Mesodermal cell (in vitro differentiated cells): ENCODE results near the gene LGI2.

Source experiments
- H3K27ac ChIP-seq: 2 replicates; pipeline ENCODE4 v1.7.0; 2013; ENCODE audit warnings: mild to moderate bottlenecking, low read depth, low read length, moderate library complexity; ENCODE audit not compliant: severe bottlenecking
- H3K36me3 ChIP-seq: 2 replicates; pipeline ENCODE4 v1.7.1; 2013; ENCODE audit warnings: mild to moderate bottlenecking, low read length, moderate library complexity; ENCODE audit not compliant: control insufficient read depth, insufficient read depth
- H3K4me1 ChIP-seq: one replicate; pipeline ENCODE4 v1.7.1; 2013; ENCODE audit warnings: mild to moderate bottlenecking, low read length; ENCODE audit not compliant: insufficient read depth, control insufficient read depth, poor library complexity, severe bottlenecking
- H3K4me3 ChIP-seq: 2 replicates; pipeline ENCODE4 v1.7.0; 2013; ENCODE audit warnings: low read length, control low read depth, mild to moderate bottlenecking; ENCODE audit not compliant: insufficient read depth, poor library complexity, severe bottlenecking; ENCODE audit errors: extremely low read depth
- H3K9me3 ChIP-seq: 2 replicates; pipeline ENCODE4 v1.7.1; 2013; ENCODE audit warnings: mild to moderate bottlenecking, low read length, moderate library complexity; ENCODE audit not compliant: control insufficient read depth
- WGBS, 2 experiments: methylation state at CpG; one replicate each; pipeline ENCODE4 v1.1.5; 2013; ENCODE audit warnings: missing lambda C conversion rate in 2 of 2; ENCODE audit not compliant: insufficient coverage in 2 of 2; 5-methylcytosine and 5-hydroxymethylcytosine counted together

Gene LGI2

DNA sequence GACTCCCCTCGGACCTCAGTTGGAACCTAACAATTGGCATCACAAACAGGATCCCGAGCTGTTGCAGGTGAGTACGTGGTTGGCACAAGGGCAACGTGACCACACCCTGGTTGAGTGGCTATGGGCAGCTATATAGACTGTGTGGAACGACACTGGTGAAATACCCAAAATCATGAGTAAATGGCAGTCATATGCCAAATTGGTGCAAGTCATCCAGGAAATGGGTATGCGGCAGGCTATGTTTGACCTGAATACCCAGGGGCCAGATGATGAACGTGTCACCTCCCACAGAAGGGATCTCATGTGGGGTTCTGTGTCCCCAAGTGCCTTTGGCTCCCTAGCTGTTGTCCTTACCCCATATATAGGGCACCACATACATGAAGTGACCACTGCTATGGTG, 64.7 kb downstream of the LGI2 start:
- 70 to 85% methylated on average over 6 of the region's 7 CpGs for WGBS, 2 experiments
- peaks cover 12% of the 10 kb centered on the region for H3K9me3 ChIP-seq
- no peak overlapping the region for H3K4me3 ChIP-seq
- no peaks in the 10 kb centered on the region for H3K36me3 ChIP-seq
- H3K27ac ChIP-seq = no peak overlapping the region
- H3K4me1 ChIP-seq = no peaks in the 10 kb centered on the region

DNA sequence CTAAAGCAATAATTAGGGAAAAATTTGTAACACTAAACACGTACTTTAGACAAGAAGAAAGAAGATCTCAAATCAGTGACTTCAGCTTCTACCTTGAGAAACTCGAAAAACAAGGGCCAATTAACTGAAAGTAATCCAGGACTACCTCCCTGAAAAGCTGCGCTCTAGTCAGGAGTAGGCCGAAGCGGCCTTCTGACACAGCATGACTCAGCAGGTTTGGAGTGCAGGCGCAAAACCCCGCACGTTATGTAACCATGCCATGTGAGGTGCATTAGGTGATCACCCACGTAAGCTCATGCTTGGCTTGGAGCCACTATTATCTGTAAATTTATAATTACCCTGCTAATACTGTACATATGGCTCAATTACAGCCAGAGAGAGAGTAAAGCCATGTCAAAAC, 65.1 kb downstream of the LGI2 start:
- WGBS, 2 experiments = 86 to 91% methylated on average over 8 of the region's 9 CpGs
- no peaks in the 10 kb centered on the region for H3K36me3 ChIP-seq
- H3K9me3 ChIP-seq = peaks cover 12% of the 10 kb centered on the region
- H3K27ac ChIP-seq = no peak overlapping the region
- no peaks in the 10 kb centered on the region for H3K4me1 ChIP-seq
- no peak overlapping the region for H3K4me3 ChIP-seq

DNA sequence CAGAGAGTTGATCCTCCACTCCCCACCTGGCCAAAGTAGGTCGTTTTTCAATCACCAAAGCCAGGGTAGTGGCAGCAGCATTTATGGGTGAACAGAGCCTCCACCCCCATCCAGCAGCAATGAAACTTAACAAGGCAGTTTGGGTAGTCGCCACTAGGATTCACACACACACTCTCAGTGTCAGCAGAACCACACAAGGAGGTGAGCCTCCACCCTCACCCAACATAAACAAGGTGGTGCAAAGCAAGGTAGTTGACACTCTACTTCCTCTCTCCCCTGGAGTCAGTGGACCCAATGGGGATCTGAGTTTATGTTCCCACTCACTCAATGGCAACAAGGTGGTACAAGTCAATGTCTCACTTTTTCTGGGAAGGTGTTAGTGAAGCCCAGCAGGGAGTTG, 67.5 kb downstream of the LGI2 start:
- Histone ChIP-seq H3K27ac (no peak overlapping the region), H3K9me3 (peaks cover 12% of the 10 kb centered on the region), H3K36me3 (no peaks in the 10 kb centered on the region), H3K4me3 (no peak overlapping the region), H3K4me1 (no peaks in the 10 kb centered on the region)
- WGBS, 2 experiments = 33 to 100% methylated on average over 1 of the region's 2 CpGs

DNA sequence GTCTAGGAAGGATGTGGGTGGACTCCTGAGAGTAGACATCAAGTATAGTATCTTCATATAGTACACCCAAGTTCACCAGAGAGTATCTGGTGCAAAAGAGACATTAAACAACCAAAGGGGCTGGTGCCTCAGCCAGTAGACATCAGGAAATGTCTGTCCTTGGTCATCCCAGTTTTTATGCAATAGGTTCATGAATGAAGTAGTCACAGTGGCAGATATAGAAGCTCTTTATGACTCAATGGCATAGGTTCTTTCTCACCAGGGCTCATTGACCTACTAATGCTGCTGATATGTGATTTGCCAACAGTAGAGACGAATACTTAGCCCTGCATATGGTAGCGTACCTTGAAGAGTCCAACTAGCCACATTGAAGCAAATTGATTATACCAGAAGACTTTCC, 72.9 kb downstream of the LGI2 start:
- Histone ChIP-seq H3K9me3 (no peaks in the 10 kb centered on the region), H3K4me3 (no peak overlapping the region), H3K36me3 (no peaks in the 10 kb centered on the region), H3K27ac (no peak overlapping the region), H3K4me1 (no peaks in the 10 kb centered on the region)
- 90 to 94% methylated on average over 2 of the region's 2 CpGs for WGBS, 2 experiments

DNA sequence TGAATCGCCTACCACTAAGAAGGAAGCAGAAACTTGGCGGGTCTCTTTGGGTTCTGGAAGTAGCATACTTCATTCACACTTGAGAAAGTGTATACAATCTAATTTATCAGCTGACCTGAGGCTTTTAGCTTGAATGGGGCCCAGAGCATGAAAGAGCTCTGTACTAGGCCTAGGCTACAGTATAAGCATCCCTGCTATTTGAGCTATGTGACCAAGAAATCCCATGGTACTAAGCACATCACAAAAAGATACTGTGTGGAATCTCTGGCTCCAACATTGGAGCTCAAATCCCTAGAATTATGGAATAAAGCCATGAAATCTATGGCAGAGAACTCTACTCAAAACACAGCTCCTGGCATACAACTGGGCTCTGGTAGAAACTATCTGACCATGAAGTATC, 74.0 kb downstream of the LGI2 start:
- H3K27ac ChIP-seq = no peak overlapping the region
- no peak overlapping the region for H3K4me3 ChIP-seq
- WGBS, 2 experiments = 100% methylated on average over 2 of the region's 2 CpGs; no CpG with 5 or more reads in 1 of the 2 experiments
- no peaks in the 10 kb centered on the region for H3K4me1 ChIP-seq
- H3K9me3 ChIP-seq = no peaks in the 10 kb centered on the region
- no peaks in the 10 kb centered on the region for H3K36me3 ChIP-seq

DNA sequence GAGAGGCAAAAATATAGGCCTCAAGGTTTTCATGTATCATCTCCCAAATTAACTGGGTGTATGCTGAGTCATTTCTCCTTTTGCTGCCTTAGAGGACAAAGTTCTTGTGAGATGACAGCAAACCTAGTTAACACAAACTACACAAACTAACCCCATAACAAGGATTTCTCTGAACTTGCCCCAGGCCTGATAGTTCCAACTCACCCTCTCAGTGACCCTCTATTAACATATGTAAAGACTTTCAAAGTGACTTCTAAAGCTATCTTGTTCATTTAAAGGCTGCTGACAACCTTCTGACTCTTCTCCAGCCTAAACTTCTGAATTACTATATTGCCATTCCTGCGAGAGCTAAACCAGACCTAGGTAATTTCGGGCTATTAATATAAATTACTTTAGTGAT, 74.7 kb downstream of the LGI2 start:
- Histone ChIP-seq H3K4me3 (no peak overlapping the region), H3K27ac (no peak overlapping the region), H3K4me1 (no peaks in the 10 kb centered on the region), H3K9me3 (no peaks in the 10 kb centered on the region), H3K36me3 (no peaks in the 10 kb centered on the region)
- 79 to 100% methylated on average over 1 to 2 of the region's 2 CpGs for WGBS, 2 experiments

DNA sequence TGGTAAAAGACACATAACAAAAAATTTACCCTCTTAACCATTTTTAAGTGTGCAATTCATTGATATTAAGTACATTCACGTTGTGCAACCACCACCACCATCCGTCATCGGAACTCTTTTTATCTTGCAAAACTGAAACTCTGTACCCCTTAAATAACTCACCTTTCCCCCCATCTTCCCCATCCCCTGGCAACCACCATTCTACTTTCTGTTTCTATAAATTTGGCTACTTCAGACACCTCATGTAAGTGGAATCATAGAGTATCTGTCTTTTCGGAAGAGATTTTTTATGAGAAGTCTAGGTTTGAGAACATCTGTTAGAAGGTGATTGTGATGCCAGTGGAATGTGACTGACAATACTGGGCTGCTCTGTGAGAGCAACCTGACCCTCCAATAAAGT, 78.1 kb downstream of the LGI2 start:
- Histone ChIP-seq H3K9me3 (peaks cover 5% of the 10 kb centered on the region), H3K4me3 (no peak overlapping the region), H3K36me3 (no peaks in the 10 kb centered on the region), H3K27ac (no peak overlapping the region), H3K4me1 (no peaks in the 10 kb centered on the region)
- 80% methylated on average over 3 of the region's 4 CpGs; no CpG with 5 or more reads in 1 of the 2 experiments for WGBS, 2 experiments

DNA sequence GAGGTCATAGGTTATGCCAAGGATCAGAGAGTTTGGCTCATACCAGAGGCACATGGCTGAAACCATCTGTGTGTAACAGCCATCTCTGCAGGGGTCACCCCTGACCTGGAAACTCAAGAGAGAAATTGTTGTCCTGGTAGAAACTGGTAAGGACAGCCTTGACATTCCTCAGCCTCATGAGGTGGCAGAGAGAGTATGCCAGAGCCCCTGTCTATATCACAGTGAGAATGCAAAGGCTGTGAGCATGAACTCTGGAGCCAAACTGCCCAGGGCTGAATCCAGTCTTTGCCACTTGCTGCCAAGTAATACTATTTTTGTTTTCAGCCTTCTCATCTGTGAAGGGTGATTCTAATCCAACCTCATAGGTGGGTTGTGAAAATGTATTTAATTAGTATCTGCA, 80.8 kb downstream of the LGI2 start:
- H3K4me3 ChIP-seq = no peak overlapping the region
- H3K9me3 ChIP-seq = peaks cover 5% of the 10 kb centered on the region
- H3K36me3 ChIP-seq = no peaks in the 10 kb centered on the region
- no peak overlapping the region for H3K27ac ChIP-seq
- H3K4me1 ChIP-seq = no peaks in the 10 kb centered on the region
